T-helper 17 cell (primary cell): ENCODE data around the gene CD300LF. TPM values are rescaled to one million over a fixed set of nuclear protein-coding genes. Genes with fewer than 3 reads are reported as not detected.
A peak's percentile ranks its signal among the peaks of the same experiment; 100 is the strongest.

Experiments used
- ATAC-seq: fragments of 150-1000 bp; cut with Tn5 transposase; 2 replicates; pipeline ENCODE4 v1.10.0; 2021; ENCODE audit warnings: mild to moderate bottlenecking, moderate library complexity
- DNase-seq, 3 donors: peaks; one replicate each; pipeline versions ENCODE4 v3.0.0 to v3.0.0-alpha.2; 2020 to 2021
- H3K9me3 ChIP-seq: one replicate; pipeline ENCODE4 v1.7.0; 2013; ENCODE audit warnings: low read length, mild to moderate bottlenecking; ENCODE audit not compliant: control insufficient read depth, poor library complexity, severe bottlenecking
- H3K27ac Mint-ChIP-seq: one replicate; pipeline ENCODE4 v1.8.0; 2022; ENCODE audit warnings: mild to moderate bottlenecking, moderate library complexity, mixed read lengths
- H3K27me3 Mint-ChIP-seq: one replicate; pipeline ENCODE4 v1.8.0; 2022; ENCODE audit warnings: mixed read lengths
- H3K36me3 Mint-ChIP-seq: one replicate; pipeline ENCODE4 v1.8.0; 2022; ENCODE audit warnings: low read depth, mixed read lengths
- H3K4me1 Mint-ChIP-seq: one replicate; pipeline ENCODE4 v1.8.0; 2022; ENCODE audit warnings: mild to moderate bottlenecking, mixed read lengths
- H3K4me3 Mint-ChIP-seq: one replicate; pipeline ENCODE4 v1.8.0; 2022; ENCODE audit warnings: mild to moderate bottlenecking, moderate library complexity, mixed read lengths
- total RNA-seq, 4 donors: library from RNA in 2 of 4; stranded (reverse) in 2 of 4; gene quantifications; one replicate each; pipeline ENCODE4 v1.2.3 and lab custom pipeline; 2022 to 2026

CD300LF gene
- total RNA-seq (1 to 10 TPM in 1 of 2 donors, under 1 TPM in 1; 0.29 to 1.9 TPM), total RNA-seq (lab: John Stamatoyannopoulos, UW) (0 reads per million in 2 donors)

DNA sequence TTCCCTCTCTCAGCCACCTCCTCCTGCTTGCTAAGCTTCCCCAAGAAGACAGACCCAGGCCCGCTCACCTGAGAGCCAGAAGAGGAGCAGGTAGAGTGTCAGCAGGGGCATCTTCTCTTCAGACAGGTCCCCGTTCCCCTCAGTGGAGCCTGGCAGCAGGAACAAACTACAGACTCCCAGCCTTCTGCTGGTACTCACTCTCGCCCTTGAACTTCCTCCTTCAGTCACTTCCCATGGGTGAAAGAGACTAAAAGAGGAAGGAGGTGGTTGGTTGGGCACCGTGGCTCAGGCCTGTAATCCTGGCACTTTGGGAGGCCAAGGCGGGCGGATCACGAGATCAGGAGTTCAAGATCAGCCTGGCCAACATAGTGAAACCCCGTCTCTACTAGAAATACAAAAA, at the start of gene CD300LF:
Gene CD300LF, minus strand, starts transcription at position 168 of the 400 bp plus-strand sequence. Its CDS starts 57 bp downstream, at position 111.
- peaks cover 22% of the 10 kb centered on the region for H3K27me3 Mint-ChIP-seq
- ATAC-seq (peak; percentile 37), DNase-seq (no peak)
- no peak within 1 kb of the TSS for H3K27ac Mint-ChIP-seq
- H3K9me3 ChIP-seq: no peaks in the 10 kb centered on the region
- peaks cover 4% of the 10 kb centered on the region for H3K36me3 Mint-ChIP-seq
- peak within 1 kb of the TSS; percentile 43 for H3K4me3 Mint-ChIP-seq
- H3K4me1 Mint-ChIP-seq: peaks cover 12% of the 10 kb centered on the region

DNA sequence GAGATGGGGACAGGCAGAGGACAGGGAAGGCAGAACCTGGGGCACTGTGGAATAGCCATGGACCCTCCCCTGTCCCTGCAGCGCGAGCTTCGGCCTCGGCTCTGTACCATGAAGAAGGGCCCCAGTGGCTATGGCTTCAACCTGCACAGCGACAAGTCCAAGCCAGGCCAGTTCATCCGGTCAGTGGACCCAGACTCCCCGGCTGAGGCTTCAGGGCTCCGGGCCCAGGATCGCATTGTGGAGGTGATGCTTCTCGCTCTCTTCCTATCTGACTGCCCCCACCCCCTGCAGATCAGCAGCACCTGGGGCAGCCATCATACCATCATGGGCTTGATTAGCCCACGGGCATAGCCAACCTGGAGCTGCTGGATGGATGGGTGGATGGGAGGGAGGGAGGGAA, 49.2 kb upstream of the CD300LF start:
- Mint-ChIP-seq H3K27me3 (no peaks in the 10 kb centered on the region), H3K4me3 (no peak overlapping the region), H3K36me3 (no peaks in the 10 kb centered on the region), H3K27ac (no peak overlapping the region), H3K4me1 (peaks cover 42% of the 10 kb centered on the region)
- ATAC-seq (no peak), DNase-seq (no peak)
- H3K9me3 ChIP-seq: no peaks in the 10 kb centered on the region

DNA sequence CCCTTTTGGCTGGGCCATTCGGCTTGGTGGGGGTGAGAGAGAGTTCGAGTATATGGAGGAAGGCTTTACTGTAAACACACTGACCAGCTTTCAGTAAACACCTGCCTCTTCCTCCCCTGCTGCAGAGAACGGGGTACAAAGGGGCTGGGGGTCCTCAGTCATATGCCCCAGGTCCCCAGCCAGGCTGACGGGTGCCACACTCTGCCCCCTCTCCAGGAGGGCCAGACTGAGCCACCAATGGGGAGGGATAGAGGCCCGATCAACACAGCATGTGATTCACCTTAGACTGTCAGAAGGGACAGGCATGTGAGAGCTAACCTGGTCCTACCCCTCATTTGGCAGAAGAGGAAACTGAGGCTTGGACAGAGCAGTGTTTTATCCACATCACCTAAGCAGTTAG, 48.7 kb upstream of the CD300LF start:
- Mint-ChIP-seq H3K4me1 (peaks cover 46% of the 10 kb centered on the region), H3K4me3 (peak overlapping the region; percentile 28), H3K27ac (peak overlapping the region; percentile 90), H3K27me3 (no peaks in the 10 kb centered on the region), H3K36me3 (no peaks in the 10 kb centered on the region)
- DNase-seq (no peak), ATAC-seq (no peak)
- no peaks in the 10 kb centered on the region for H3K9me3 ChIP-seq

DNA sequence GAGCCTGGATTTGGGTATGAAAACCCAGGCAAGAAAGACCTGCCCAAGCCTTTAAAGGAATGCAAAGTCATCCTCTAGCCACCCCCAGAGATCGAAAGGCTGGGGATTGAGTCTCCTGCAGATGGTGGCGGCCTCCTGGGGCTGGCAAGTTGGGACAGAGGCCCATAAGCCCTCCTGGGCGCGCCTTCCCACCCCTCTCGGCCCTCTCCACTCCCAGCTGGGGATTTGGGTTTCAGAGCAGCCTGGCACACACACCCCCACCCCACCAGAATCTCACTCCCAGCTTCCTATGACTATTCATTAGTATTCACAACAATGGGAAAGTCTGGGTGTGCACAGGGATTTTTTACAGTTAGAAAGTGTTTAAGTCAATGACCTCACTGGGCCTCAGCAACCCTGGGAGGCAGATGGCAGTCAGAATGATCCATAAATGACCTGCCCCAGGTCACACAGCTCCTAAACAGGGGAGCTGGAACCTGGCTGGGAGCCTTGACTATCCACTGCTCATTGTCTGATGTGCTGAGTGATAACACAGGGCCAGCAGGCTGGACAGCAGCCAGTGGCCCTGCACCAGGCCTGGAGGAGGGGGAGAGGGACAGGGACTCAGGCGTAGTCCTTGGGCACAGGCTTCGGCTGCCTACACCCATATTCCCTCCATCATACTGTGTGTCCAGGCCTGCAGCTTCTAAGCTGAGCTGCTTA, 47.8 kb upstream of the CD300LF start:
- no peaks in the 10 kb centered on the region for H3K9me3 ChIP-seq
- H3K4me1 Mint-ChIP-seq: peaks cover 46% of the 10 kb centered on the region
- H3K27me3 Mint-ChIP-seq: no peaks in the 10 kb centered on the region
- no peaks in the 10 kb centered on the region for H3K36me3 Mint-ChIP-seq
- H3K4me3 Mint-ChIP-seq: peak overlapping the region; percentile 85
- peak overlapping the region; percentile 90 for H3K27ac Mint-ChIP-seq
- ATAC-seq: no peak
- no peak for DNase-seq

DNA sequence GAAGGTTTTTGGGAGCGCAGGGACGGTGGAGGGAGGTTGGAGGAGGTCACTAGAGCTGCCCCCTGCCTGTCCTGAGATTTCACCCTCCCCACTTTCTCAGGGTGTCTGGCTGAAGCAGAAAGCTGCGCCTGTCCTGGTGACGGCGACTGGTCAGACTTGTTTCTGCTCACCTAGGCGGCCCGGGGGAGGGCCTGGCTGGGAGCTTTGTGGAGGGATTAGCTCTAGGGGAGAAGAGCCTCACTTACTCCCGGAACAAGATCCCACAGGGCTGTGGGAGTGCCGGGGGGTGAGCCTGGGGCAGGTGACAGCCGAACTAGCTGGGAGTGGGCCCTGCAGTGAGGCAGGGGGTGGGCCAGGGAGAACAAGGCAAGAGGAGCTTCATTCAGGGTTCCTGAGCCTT, 47.2 kb upstream of the CD300LF start:
- no peaks in the 10 kb centered on the region for H3K27me3 Mint-ChIP-seq
- peak overlapping the region; percentile 85 for H3K4me3 Mint-ChIP-seq
- no peak for ATAC-seq
- no peaks in the 10 kb centered on the region for H3K9me3 ChIP-seq
- H3K36me3 Mint-ChIP-seq: no peaks in the 10 kb centered on the region
- no peak for DNase-seq
- H3K4me1 Mint-ChIP-seq: peaks cover 47% of the 10 kb centered on the region
- peak overlapping the region; percentile 90 for H3K27ac Mint-ChIP-seq

DNA sequence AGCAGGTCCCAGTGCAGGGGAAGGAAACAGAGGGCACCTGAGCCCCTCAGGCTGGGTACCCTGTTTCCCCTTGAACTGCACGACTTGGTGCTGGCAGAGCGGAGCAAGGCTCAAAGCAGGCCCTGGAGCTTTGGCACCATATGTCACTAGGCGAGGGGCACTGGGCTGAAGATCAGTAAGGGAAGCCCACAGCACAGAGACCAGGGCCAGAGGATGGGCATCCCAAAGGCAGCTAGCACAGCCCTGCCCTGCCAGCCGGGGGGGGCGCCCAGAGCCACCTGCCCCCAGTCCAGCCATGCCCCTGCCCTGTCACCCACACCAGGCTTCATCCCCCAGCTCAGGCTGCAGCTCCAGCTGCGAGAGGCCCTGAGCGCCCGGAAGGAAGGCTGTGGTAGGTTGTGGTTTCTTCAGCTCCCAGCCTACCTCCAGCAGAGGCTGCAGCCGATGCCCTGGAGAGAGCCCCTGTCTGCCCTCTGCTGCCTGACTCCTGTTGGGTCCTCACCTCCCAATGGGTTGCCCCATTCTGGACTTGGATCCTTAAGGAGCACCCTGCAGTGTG, 46.6 kb upstream of the CD300LF start:
- peak; percentile 93 for ATAC-seq
- Mint-ChIP-seq H3K36me3 (no peaks in the 10 kb centered on the region), H3K27me3 (no peaks in the 10 kb centered on the region), H3K27ac (peak overlapping the region; percentile 90), H3K4me3 (peak overlapping the region; percentile 85), H3K4me1 (peaks cover 51% of the 10 kb centered on the region)
- DNase-seq: peak; percentile 39 to 50 (median 48)
- no peaks in the 10 kb centered on the region for H3K9me3 ChIP-seq

DNA sequence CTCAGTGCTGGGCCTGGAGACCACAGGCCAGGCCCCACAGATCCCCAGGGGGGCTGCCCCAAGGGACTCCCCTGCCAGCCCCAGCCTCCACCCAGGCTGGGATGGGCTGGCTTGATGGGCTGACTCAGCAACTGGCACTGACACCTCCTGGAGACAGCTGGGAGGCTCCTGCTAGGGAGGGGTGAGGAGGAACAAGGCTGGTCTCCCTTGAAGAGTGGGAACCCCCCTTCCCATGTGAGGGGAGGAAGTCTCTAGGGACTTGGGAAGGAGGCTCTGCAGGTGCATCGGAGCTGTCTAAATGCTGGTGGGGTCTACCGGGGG, 46.1 kb upstream of the CD300LF start:
- DNase-seq (no peak), ATAC-seq (peak; percentile 38)
- H3K4me3 Mint-ChIP-seq: peak overlapping the region; percentile 85
- no peaks in the 10 kb centered on the region for H3K27me3 Mint-ChIP-seq
- no peaks in the 10 kb centered on the region for H3K36me3 Mint-ChIP-seq
- peak overlapping the region; percentile 90 for H3K27ac Mint-ChIP-seq
- peaks cover 55% of the 10 kb centered on the region for H3K4me1 Mint-ChIP-seq
- no peaks in the 10 kb centered on the region for H3K9me3 ChIP-seq

DNA sequence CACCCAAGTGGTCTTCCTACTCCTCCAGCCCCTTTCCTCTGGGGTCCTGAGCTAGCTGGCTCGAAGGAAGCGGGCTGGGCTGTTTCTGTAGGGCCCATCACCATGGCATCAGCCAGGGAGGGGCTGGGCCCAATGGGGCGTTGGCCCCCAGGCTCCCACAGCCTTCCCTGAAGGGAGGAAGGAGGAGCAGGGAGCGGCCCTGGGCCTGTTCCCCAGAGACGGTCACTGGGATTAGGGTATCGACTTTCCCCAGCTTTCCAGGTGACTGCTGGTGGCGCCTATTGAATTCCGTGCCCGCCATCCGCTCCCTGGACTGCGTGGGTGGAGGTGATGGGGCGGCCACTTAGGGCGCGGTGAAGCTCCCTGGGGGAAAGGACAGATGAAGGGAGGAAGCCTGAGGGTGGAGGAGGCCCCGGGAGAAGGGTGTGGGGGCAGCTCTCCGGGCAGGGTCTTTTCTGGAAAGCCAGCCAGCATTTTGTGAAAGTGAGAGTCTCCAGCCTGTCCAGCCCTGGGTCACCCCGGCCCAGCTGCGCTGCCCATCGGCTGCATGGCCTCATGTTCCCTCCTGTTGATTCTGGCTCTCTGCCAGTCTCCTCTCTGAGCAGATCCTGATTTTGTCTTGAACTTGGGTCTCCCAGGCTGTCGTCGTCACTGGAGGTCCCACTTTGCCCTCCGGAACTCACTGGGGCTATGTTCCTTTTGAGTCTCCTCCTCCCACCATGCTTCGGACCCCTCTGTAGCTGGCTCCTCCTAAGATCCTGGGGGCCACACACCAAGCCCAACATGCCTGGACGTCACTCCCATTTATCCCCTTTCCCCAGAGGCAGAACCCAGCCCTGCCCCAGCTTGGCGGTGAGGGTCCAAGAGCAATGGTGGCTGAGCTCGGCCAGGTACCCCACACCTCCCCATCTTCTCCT, 45.5 kb upstream of the CD300LF start:
- peak overlapping the region; percentile 90 for H3K27ac Mint-ChIP-seq
- DNase-seq: no peak
- H3K9me3 ChIP-seq: no peaks in the 10 kb centered on the region
- H3K4me3 Mint-ChIP-seq: peak overlapping the region; percentile 85
- ATAC-seq: no peak
- no peaks in the 10 kb centered on the region for H3K27me3 Mint-ChIP-seq
- no peaks in the 10 kb centered on the region for H3K36me3 Mint-ChIP-seq
- H3K4me1 Mint-ChIP-seq: peaks cover 59% of the 10 kb centered on the region

DNA sequence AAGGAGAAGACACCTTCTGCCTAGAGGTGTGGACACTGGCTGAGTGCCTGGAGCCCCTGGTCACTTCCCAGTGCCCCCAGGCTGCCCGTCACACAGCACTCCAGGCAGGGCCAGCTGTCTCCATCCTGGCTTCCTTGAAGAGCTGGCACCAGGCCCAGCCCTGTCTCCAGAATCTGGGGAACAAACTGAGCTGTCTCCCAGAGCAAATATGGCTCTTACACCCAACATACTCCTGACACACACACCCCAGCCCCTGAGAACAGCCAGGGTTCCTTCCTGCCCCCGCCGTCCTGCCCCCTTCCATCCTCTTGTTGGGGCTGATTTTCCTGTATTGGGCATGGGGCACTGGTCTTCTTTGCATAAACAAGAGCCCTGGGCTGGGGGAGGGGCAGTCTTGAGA, 44.8 kb upstream of the CD300LF start:
- Mint-ChIP-seq H3K36me3 (peaks cover 5% of the 10 kb centered on the region), H3K27me3 (no peaks in the 10 kb centered on the region), H3K4me1 (peaks cover 61% of the 10 kb centered on the region), H3K27ac (peak overlapping the region; percentile 90), H3K4me3 (peak overlapping the region; percentile 85)
- H3K9me3 ChIP-seq: no peaks in the 10 kb centered on the region
- DNase-seq: no peak
- ATAC-seq: no peak

DNA sequence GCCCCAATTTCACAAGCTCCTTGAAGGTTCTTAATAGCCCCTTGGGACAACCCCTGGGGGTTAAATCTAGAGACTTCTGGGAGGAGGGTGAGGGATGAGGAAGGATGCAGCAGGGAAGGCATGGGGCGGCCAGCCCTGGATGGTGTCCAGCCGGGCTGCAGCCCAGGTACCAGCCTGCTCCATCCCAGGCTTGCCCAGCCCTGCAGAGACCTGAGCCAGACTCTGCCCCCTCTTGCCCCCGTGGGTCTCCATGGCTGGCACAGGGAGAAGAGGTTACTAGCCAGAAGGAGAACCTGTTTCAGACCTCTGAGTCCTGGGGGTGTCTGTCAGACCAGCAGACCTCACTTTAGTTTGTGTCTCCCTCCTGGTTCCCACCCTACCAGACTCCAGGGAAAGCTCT, 44.2 kb upstream of the CD300LF start:
- Mint-ChIP-seq H3K27me3 (no peaks in the 10 kb centered on the region), H3K4me1 (peaks cover 66% of the 10 kb centered on the region), H3K27ac (peak overlapping the region; percentile 90), H3K36me3 (peaks cover 5% of the 10 kb centered on the region), H3K4me3 (peak overlapping the region; percentile 85)
- no peaks in the 10 kb centered on the region for H3K9me3 ChIP-seq
- no peak for ATAC-seq
- no peak for DNase-seq

DNA sequence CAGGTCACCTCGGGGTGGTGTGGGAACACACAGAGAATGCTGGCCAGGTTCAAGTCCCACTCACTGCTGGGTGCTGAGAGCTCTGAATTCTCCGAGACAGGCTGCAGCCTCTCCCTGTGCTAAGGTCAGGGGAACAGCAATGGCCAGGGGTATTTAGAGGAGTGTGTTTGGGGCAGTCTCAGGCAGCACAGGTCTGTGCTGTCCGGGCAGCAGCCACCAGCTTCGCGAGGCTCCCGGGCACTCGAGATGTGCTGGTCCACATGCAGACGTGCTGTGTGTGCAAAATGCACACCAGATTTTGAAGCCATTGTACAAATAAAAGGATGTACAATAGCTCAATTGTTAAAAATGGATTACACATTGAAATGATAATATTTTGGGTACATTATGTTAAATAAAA, 42.8 kb upstream of the CD300LF start:
- no peaks in the 10 kb centered on the region for H3K9me3 ChIP-seq
- DNase-seq (no peak), ATAC-seq (no peak)
- H3K4me3 Mint-ChIP-seq: peak overlapping the region; percentile 99
- H3K36me3 Mint-ChIP-seq: peaks cover 5% of the 10 kb centered on the region
- H3K27me3 Mint-ChIP-seq: no peaks in the 10 kb centered on the region
- H3K4me1 Mint-ChIP-seq: peaks cover 71% of the 10 kb centered on the region
- H3K27ac Mint-ChIP-seq: peak overlapping the region; percentile 9

DNA sequence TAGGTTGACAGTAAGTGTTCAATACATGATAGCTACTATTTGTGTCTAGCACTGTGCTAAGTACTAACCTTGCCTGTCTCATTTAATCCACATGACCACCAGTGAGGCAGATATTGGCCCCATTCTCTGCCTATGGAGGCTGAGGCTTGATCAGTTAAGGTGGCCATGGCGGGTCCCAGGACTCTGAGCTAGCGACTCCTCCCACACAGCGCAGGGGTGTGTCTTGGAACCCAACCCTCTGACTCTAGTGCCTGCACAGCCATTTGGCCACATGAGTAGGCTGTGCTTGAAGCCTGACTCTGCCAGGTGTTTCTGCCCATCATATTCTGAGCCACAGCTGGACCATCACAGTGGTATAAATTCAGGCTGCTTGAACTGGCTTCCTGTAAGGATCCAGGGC, 42.1 kb upstream of the CD300LF start:
- ATAC-seq: no peak
- Mint-ChIP-seq H3K4me3 (peak overlapping the region; percentile 99), H3K27me3 (no peaks in the 10 kb centered on the region), H3K4me1 (peaks cover 72% of the 10 kb centered on the region), H3K27ac (peak overlapping the region; percentile 95), H3K36me3 (peaks cover 7% of the 10 kb centered on the region)
- no peak for DNase-seq
- no peaks in the 10 kb centered on the region for H3K9me3 ChIP-seq

DNA sequence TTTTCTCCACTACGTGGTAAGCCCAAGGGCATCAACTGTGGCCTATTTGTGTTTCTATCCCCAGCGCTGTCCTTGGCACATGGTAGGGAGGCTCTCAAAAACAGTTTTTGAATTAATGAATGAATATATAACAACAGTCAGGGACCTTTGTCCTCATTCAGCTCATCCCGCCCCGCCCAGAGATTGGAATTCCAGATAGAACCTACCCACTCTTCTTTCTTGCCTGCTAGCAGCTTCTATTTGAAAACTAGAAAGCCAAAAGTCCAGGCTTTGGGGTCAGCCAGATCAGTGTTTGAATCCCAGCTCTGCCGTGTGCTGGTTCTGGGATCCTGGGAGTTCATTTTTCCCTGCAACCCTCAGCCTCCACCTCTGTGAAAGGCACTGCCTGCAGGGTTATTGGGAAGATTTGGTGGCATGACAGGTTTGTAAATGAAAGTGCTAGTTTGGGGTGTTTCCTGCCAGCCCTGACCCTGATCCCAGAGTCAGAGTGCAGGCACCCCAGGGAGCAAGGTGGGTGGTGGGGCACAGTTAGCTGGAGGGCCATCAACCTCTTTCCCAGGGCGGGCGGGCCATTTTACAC, 40.2 kb upstream of the CD300LF start:
- no peaks in the 10 kb centered on the region for H3K27me3 Mint-ChIP-seq
- no peaks in the 10 kb centered on the region for H3K9me3 ChIP-seq
- peaks cover 12% of the 10 kb centered on the region for H3K36me3 Mint-ChIP-seq
- ATAC-seq (no peak), DNase-seq (no peak)
- peaks cover 59% of the 10 kb centered on the region for H3K4me1 Mint-ChIP-seq
- peak overlapping the region; percentile 95 for H3K27ac Mint-ChIP-seq
- H3K4me3 Mint-ChIP-seq: peak overlapping the region; percentile 99
